Endothelial cell (in vitro differentiated cells): ENCODE measurements around the gene MRPL28. TPM values are rescaled to one million over a fixed set of nuclear protein-coding genes. Genes with fewer than 3 reads are reported as not detected.

Source experiments
- DNase-seq: peaks from one replicate; pipeline ENCODE4 v3.0.0; 2021; ENCODE audit warnings: low spot score
- H3K27ac Mint-ChIP-seq: one replicate; pipeline ENCODE4 v1.8.0; 2021; ENCODE audit warnings: mixed read lengths, inconsistent platforms; ENCODE audit not compliant: unreplicated experiment
- H3K27me3 Mint-ChIP-seq: one replicate; pipeline ENCODE4 v1.8.0; 2021; ENCODE audit warnings: mild to moderate bottlenecking, moderate library complexity, mixed read lengths, inconsistent platforms; ENCODE audit not compliant: unreplicated experiment
- H3K36me3 Mint-ChIP-seq: one replicate; pipeline ENCODE4 v1.8.0; 2021; ENCODE audit warnings: mild to moderate bottlenecking, low read depth, mixed read lengths, inconsistent platforms; ENCODE audit not compliant: unreplicated experiment
- H3K4me1 Mint-ChIP-seq: one replicate; pipeline ENCODE4 v1.8.0; 2021; ENCODE audit warnings: mild to moderate bottlenecking, mixed read lengths, inconsistent platforms; ENCODE audit not compliant: unreplicated experiment
- H3K4me3 Mint-ChIP-seq: one replicate; pipeline ENCODE4 v1.8.0; 2021; ENCODE audit warnings: mild to moderate bottlenecking, mixed read lengths, inconsistent platforms; ENCODE audit not compliant: unreplicated experiment
- H3K9me3 Mint-ChIP-seq: one replicate; pipeline ENCODE4 v1.8.0; 2021; ENCODE audit warnings: mixed read lengths, inconsistent platforms; ENCODE audit not compliant: unreplicated experiment
- CTCF ChIP-seq: fragments of 200-600 bp; sonication (generic); IDR thresholded peaks from one replicate; pipeline ENCODE4 v1.5.0; 2021; ENCODE audit warnings: antibody characterized with exemption; ENCODE audit not compliant: unreplicated experiment
- total RNA-seq: library from RNA; stranded (reverse); fragmentation: NEBNext Ultra II Directional; extraction: Animal tissue kit (Norgen Biotek cat#: 25700); gene quantifications from one replicate; pipeline ENCODE4 v1.2.1, GENCODE V29; 2021; ENCODE audit not compliant: unreplicated experiment

The MRPL28 gene
- total RNA-seq, 1 donor from 2014 or later, result 70.8 TPM

- TF ChIP-seq CTCF, result no peak
- H3K27me3 Mint-ChIP-seq, result peaks cover 14% of the 10 kb centered on the region
- H3K9me3 Mint-ChIP-seq, result no peaks in the 10 kb centered on the region
- peak overlapping the region; percentile 85 for H3K4me3 Mint-ChIP-seq
- H3K36me3 Mint-ChIP-seq, result no peaks in the 10 kb centered on the region
- peak; percentile 49 for DNase-seq
- H3K4me1 Mint-ChIP-seq, result peaks cover 20% of the 10 kb centered on the region
- no peak overlapping the region for H3K27ac Mint-ChIP-seq
These were observed 10.9 kb upstream of the MRPL28 start for GRCh38 chr16:381012-381788.

GRCh38 chr16:380762-381011, 10.3 kb upstream of the MRPL28 start:
- Mint-ChIP-seq H3K27me3 (peaks cover 14% of the 10 kb centered on the region), H3K4me3 (peak overlapping the region; percentile 88), H3K4me1 (peaks cover 20% of the 10 kb centered on the region), H3K9me3 (no peaks in the 10 kb centered on the region), H3K36me3 (no peaks in the 10 kb centered on the region), H3K27ac (no peak overlapping the region)
- DNase-seq, result no peak
- TF ChIP-seq CTCF, result no peak

DNA sequence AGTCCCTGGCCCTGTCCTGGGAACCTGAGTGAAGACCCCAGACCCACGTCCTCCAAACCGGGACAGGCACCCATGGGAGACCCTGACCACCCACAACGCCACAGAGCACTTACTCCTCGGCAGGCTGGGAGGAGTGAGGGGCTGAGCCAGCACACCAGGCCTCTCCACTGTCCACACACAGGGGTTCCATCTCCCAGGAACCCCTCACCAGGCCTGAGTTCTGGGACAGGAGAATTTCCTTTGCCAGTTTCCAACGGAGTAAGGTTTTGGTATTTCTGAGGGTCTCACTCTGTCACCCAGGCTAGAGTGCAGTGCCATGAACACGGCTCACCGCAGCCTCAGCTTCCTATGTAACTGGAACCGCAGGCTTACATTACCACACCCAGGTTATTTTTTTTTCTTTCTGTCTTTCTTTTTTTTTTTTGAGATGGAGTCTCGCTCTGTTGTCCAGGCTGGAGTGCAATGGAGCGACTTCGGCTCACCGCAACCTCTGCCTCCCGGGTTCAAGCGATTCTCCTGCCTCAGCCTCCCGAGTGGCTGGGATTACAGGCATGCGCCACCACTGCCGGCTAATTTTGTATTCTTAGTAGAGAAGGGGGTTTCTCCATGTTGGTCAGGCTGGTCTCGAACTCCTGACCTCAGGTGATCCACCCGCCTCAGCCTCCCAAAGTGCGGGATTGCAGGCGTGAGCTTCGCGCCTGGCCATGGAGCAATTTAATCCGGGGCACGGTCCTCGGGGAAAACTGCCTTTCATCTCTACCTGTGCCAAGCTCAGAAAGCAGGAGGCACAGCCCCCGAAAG, 9.8 kb upstream of the MRPL28 start:
- no peaks in the 10 kb centered on the region for H3K9me3 Mint-ChIP-seq
- TF ChIP-seq CTCF, result no peak
- peak overlapping the region; percentile 88 for H3K4me3 Mint-ChIP-seq
- H3K27ac Mint-ChIP-seq, result peak overlapping the region; percentile 30
- peaks cover 20% of the 10 kb centered on the region for H3K4me1 Mint-ChIP-seq
- H3K36me3 Mint-ChIP-seq, result no peaks in the 10 kb centered on the region
- DNase-seq, result no peak
- H3K27me3 Mint-ChIP-seq, result peaks cover 14% of the 10 kb centered on the region

DNA sequence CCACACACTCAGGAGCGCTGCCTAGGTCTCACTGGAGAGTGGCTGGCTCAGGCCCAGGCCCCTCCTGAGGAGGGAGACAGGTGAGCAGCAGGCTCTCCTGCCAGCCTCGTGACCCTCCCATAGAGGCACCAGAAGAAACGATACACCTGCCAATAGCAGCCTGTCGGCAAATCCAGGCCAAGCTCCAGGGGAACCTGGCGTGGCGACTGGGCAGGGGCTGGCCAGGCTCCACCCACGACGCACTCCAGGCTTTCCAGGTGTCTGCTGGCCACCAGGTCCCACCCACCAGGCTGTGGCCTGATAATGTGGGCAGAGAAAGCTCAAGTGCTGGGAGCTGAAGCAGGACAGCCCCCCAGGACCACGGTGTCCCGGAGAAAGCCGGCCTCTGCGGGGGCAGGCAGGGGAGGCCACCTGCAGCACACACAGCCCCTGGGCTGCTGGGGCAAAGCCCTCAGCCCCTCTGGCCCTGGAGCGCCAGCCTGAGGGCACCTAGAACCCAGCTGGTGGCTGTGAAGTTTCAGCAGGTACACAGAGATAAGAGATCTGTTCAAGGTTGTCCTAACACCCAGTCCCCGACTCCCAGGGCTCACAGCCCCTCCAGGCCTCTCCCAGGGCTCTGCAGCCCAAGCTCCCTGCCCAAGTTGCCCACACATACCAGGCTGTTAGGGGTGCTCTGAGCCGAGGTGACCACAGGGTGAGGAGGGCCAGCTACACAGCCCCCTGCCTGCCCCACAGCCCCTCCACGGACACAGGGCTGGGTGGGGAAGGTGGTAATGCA, 9.0 kb upstream of the MRPL28 start:
- no peak for DNase-seq
- H3K4me3 Mint-ChIP-seq, result no peak overlapping the region
- H3K27ac Mint-ChIP-seq, result no peak overlapping the region
- peaks cover 19% of the 10 kb centered on the region for H3K4me1 Mint-ChIP-seq
- peaks cover 14% of the 10 kb centered on the region for H3K27me3 Mint-ChIP-seq
- no peaks in the 10 kb centered on the region for H3K9me3 Mint-ChIP-seq
- no peak for TF ChIP-seq CTCF
- H3K36me3 Mint-ChIP-seq, result no peaks in the 10 kb centered on the region
